ENCODE results near the gene LAMB1. TPM values are rescaled to one million over a fixed set of nuclear protein-coding genes. Genes with fewer than 3 reads are reported as not detected.

The LAMB1 gene
- total and polyA plus RNA-seq, 2 of the 13 experiments (the other 11 are each of a cell fraction or from before 2014, with no cell fraction given) = 109 to 124 TPM

GRCh38 chr7:108028111-108028510, 25.1 kb upstream of the LAMB1 start (continued):
- TF ChIP-seq, protein P1, sequence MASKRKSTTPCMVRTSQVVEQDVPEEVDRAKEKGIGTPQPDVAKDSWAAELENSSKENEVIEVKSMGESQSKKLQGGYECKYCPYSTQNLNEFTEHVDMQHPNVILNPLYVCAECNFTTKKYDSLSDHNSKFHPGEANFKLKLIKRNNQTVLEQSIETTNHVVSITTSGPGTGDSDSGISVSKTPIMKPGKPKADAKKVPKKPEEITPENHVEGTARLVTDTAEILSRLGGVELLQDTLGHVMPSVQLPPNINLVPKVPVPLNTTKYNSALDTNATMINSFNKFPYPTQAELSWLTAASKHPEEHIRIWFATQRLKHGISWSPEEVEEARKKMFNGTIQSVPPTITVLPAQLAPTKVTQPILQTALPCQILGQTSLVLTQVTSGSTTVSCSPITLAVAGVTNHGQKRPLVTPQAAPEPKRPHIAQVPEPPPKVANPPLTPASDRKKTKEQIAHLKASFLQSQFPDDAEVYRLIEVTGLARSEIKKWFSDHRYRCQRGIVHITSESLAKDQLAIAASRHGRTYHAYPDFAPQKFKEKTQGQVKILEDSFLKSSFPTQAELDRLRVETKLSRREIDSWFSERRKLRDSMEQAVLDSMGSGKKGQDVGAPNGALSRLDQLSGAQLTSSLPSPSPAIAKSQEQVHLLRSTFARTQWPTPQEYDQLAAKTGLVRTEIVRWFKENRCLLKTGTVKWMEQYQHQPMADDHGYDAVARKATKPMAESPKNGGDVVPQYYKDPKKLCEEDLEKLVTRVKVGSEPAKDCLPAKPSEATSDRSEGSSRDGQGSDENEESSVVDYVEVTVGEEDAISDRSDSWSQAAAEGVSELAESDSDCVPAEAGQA (IDR thresholded peaks at IDR 0.05; ENCODE audit: low read depth) = no peak
- TF ChIP-seq, protein P1 (CRISPR knock-in tag; IDR thresholded peaks at IDR 0.05; ENCODE audit: borderline replicate concordance) = no peak
- TF ChIP-seq, protein P2, sequence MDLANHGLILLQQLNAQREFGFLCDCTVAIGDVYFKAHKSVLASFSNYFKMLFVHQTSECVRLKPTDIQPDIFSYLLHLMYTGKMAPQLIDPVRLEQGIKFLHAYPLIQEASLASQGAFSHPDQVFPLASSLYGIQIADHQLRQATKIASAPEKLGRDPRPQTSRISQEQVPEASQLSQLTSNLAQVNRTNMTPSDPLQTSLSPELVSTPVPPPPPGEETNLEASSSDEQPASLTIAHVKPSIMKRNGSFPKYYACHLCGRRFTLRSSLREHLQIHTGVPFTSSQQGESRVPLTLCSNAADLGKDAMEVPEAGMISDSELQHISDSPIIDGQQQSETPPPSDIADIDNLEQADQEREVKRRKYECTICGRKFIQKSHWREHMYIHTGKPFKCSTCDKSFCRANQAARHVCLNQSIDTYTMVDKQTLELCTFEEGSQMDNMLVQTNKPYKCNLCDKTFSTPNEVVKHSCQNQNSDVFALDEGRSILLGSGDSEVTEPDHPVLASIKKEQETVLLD (CRISPR knock-in tag; IDR thresholded peaks at IDR 0.05; ENCODE audit: low read depth) = no peak
- TF ChIP-seq ZNF460 (CRISPR knock-in tag; IDR thresholded peaks at IDR 0.05; ENCODE audit: borderline replicate concordance) = no peak
- TF ChIP-seq FOXK1 (CRISPR knock-in tag; IDR thresholded peaks at IDR 0.05; ENCODE audit: borderline replicate concordance, low read depth) = peak; percentile 83; the same call in 1 of the 2 replicates
- TF ChIP-seq, protein P3, sequence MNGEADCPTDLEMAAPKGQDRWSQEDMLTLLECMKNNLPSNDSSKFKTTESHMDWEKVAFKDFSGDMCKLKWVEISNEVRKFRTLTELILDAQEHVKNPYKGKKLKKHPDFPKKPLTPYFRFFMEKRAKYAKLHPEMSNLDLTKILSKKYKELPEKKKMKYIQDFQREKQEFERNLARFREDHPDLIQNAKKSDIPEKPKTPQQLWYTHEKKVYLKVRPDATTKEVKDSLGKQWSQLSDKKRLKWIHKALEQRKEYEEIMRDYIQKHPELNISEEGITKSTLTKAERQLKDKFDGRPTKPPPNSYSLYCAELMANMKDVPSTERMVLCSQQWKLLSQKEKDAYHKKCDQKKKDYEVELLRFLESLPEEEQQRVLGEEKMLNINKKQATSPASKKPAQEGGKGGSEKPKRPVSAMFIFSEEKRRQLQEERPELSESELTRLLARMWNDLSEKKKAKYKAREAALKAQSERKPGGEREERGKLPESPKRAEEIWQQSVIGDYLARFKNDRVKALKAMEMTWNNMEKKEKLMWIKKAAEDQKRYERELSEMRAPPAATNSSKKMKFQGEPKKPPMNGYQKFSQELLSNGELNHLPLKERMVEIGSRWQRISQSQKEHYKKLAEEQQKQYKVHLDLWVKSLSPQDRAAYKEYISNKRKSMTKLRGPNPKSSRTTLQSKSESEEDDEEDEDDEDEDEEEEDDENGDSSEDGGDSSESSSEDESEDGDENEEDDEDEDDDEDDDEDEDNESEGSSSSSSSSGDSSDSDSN (CRISPR knock-in tag; IDR thresholded peaks at IDR 0.05) = no peak
- no peak for TF ChIP-seq ZNF317 (CRISPR knock-in tag; IDR thresholded peaks at IDR 0.05)
- no peak for TF ChIP-seq SMARCE1 (IDR thresholded peaks at IDR 0.05; ENCODE audit: borderline replicate concordance)
- TF ChIP-seq ZNF12 (CRISPR knock-in tag; IDR thresholded peaks at IDR 0.05) = no peak
- TF ChIP-seq REST (IDR thresholded peaks at IDR 0.05; ENCODE audit: borderline replicate concordance in 1 of 2, low read depth in 1 of 2, low read length in 2 of 2) = peak in 1 of 2 experiments; percentile 75; a peak in 1 of 4 replicates
- TF ChIP-seq ZNF230 (CRISPR knock-in tag; IDR thresholded peaks at IDR 0.05) = no peak
- no peak for TF ChIP-seq ZNF296 (CRISPR knock-in tag; conservative IDR thresholded peaks at IDR 0.05)
- TF ChIP-seq ZNF552 (CRISPR knock-in tag; IDR thresholded peaks at IDR 0.05; ENCODE audit: borderline replicate concordance) = no peak
- no peak; the same call in 1 of the 2 replicates for TF ChIP-seq ZMYM2 (CRISPR knock-in tag; IDR thresholded peaks at IDR 0.05)
- TF ChIP-seq SOX6 (IDR thresholded peaks at IDR 0.05) = no peak
- peak; percentile 87 for TF ChIP-seq SOX6 (CRISPR knock-in tag; IDR thresholded peaks at IDR 0.05)
- TF ChIP-seq MYC (CRISPR knock-in tag; IDR thresholded peaks at IDR 0.05; ENCODE audit: borderline replicate concordance) = no peak
- TF ChIP-seq TOPORS (CRISPR knock-in tag; IDR thresholded peaks at IDR 0.05) = no peak

All from HepG2 (cell line).